Uterus (tissue), 2 donors: ENCODE measurements around the gene PITX3.
"Not testable (repeated sequence)": the region's sequence is repeated elsewhere in the genome, so short reads cannot be mapped to it uniquely, and the experiment has no call there.

Experiments
- POLR2A ChIP-seq, 2 donors: fragments of 450-650 bp; IDR thresholded peaks; one replicate each; pipeline ENCODE4 v1.6.1; 2016; ENCODE audit warnings: antibody characterized with exemption in 2 of 2, mild to moderate bottlenecking in 1 of 2, moderate library complexity in 1 of 2
- TF ChIP-seq, protein P1 (sequence below), 4 experiments: fragments of 200-600 bp in 2 of 4; fragments of 450-650 bp in 2 of 4; sonication (generic) in 2 of 4; IDR thresholded peaks; one replicate each; pipeline ENCODE4 v1.5.1; 2016 to 2019; ENCODE audit warnings: antibody characterized with exemption in 4 of 4, mild to moderate bottlenecking in 2 of 4, moderate library complexity in 1 of 4

DNA sequence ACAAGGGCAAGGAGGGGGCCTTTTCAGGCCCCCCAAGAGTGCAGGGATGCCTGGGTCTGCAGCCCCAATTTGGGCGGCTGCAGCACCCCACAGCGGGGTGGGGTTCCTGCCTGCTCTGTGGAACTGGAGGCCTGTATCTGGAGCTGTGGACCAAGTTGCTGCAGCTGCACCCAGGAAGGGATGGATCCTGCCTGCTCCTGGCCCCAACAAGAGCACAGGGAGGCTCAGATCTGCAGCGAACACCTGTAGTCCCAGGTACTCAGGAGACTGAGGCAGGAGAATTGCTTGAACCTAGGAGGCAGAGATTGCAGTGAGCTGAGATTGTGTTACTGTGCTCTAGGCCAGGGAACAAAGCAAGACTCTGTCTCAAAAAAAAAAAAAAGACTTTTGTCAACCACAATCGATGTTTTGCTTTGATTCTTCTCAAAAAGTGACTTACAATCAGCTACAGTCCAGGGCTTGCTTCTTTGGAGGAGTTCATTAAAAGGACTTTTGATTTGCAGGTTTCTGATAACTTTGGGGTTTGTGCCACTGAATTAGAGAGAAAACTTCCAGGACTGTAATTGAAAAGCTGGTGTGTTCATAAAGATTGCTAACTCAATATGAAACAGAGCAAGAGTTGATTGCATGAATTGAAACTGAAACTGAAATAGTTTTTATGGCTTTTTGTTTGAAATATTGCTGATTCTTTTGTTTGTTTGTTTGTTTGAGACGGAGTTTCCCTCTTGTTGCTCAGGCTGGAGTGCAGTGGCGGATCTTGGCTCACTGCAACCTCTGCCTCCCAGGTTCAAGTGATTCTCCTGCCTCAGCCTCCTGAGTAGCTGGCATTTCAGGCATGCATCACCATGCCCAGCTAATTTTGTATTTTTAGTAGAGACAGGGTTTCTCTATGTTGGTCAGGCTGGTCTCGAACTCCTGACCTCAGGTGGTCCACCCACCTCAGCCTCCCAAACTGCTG is 52.1 kb downstream of the PITX3 start:
- TF ChIP-seq POLR2A (IDR thresholded peaks at IDR 0.05) = not testable (repeated sequence)
- TF ChIP-seq, protein P1, sequence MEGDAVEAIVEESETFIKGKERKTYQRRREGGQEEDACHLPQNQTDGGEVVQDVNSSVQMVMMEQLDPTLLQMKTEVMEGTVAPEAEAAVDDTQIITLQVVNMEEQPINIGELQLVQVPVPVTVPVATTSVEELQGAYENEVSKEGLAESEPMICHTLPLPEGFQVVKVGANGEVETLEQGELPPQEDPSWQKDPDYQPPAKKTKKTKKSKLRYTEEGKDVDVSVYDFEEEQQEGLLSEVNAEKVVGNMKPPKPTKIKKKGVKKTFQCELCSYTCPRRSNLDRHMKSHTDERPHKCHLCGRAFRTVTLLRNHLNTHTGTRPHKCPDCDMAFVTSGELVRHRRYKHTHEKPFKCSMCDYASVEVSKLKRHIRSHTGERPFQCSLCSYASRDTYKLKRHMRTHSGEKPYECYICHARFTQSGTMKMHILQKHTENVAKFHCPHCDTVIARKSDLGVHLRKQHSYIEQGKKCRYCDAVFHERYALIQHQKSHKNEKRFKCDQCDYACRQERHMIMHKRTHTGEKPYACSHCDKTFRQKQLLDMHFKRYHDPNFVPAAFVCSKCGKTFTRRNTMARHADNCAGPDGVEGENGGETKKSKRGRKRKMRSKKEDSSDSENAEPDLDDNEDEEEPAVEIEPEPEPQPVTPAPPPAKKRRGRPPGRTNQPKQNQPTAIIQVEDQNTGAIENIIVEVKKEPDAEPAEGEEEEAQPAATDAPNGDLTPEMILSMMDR (IDR thresholded peaks at IDR 0.05) = not testable (repeated sequence)
